CD14-positive monocyte (primary cell): ENCODE measurements around the gene PLCB1. TPM values are rescaled to one million over a fixed set of nuclear protein-coding genes. Genes with fewer than 3 reads are reported as not detected.

Experiments used
- DNase-seq, 3 donors: peaks; one replicate each; pipeline ENCODE4 v3.0.0-alpha.2; 2011 to 2022
- H2AFZ ChIP-seq: 2 replicates; pipeline ENCODE4 v1.6.0; 2012; ENCODE audit warnings: mild to moderate bottlenecking, low read depth, low read length, inconsistent platforms; ENCODE audit not compliant: insufficient read depth, poor library complexity, severe bottlenecking
- H3K27ac ChIP-seq, 2 donors: 1 replicate in 1 of 2; 2 replicates in 1 of 2; pipeline ENCODE4 v1.5.1; 2012 to 2013; ENCODE audit warnings: low read length in 2 of 2, control low read depth in 1 of 2, inconsistent platforms in 1 of 2, low read depth in 1 of 2, mild to moderate bottlenecking in 1 of 2
- H3K27me3 ChIP-seq, 2 donors: one replicate each; pipeline versions ENCODE4 v1.6.0 to v1.6.1; 2011 to 2013; ENCODE audit warnings: low read length in 2 of 2; ENCODE audit not compliant: control insufficient read depth in 2 of 2, insufficient read depth in 2 of 2
- H3K36me3 ChIP-seq, 2 donors: replicated peaks in 1 of 2; 1 replicate in 1 of 2; 2 replicates in 1 of 2; pipeline versions ENCODE4 v1.5.1 to v1.6.1; 2012 to 2013; ENCODE audit warnings: low read length in 2 of 2, control low read depth in 1 of 2, inconsistent platforms in 1 of 2, mild to moderate bottlenecking in 1 of 2; ENCODE audit not compliant: insufficient read depth in 2 of 2, control insufficient read depth in 1 of 2
- H3K4me1 ChIP-seq, 2 donors: 1 replicate in 1 of 2; 2 replicates in 1 of 2; pipeline versions ENCODE4 v1.5.1 to v1.6.1; 2012 to 2013; ENCODE audit warnings: low read length in 2 of 2, control low read depth in 1 of 2, inconsistent platforms in 1 of 2, mild to moderate bottlenecking in 1 of 2, moderate library complexity in 1 of 2; ENCODE audit not compliant: insufficient read depth in 2 of 2, control insufficient read depth in 1 of 2
- H3K4me2 ChIP-seq: replicated peaks from 2 replicates; pipeline ENCODE3; 2012; ENCODE audit warnings: low read length, moderate library complexity, mild to moderate bottlenecking; ENCODE audit not compliant: poor library complexity, severe bottlenecking; ENCODE audit errors: extremely low read depth
- H3K4me3 ChIP-seq, 3 experiments: fragments of 200-600 bp in 1 of 3; sonication (generic) in 1 of 3; replicated peaks in 1 of 3; 1 replicate in 2 of 3; 2 replicates in 1 of 3; pipeline ENCODE4 v1.5.1; 2011 to 2013; ENCODE audit warnings: low read length in 3 of 3, mild to moderate bottlenecking in 3 of 3, control low read depth in 2 of 3, low read depth in 2 of 3, inconsistent platforms in 1 of 3, moderate library complexity in 1 of 3
- H3K79me2 ChIP-seq: 2 replicates; pipeline ENCODE4 v1.6.0; 2012; ENCODE audit warnings: mild to moderate bottlenecking, control low read depth, inconsistent platforms, low read length, moderate library complexity; ENCODE audit not compliant: insufficient read depth
- H3K9ac ChIP-seq: 2 replicates; pipeline ENCODE4 v1.6.0; 2017; ENCODE audit warnings: low read length, mild to moderate bottlenecking; ENCODE audit not compliant: insufficient read depth, poor library complexity, severe bottlenecking
- H3K9me3 ChIP-seq, 2 donors: replicated peaks in 1 of 2; 1 replicate in 1 of 2; 2 replicates in 1 of 2; pipeline versions ENCODE4 v1.5.1 to v1.6.1; 2012 to 2013; ENCODE audit warnings: low read length in 2 of 2, control low read depth in 1 of 2; ENCODE audit not compliant: control insufficient read depth in 1 of 2, insufficient read depth in 1 of 2
- H4K20me1 ChIP-seq: 2 replicates; pipeline ENCODE4 v1.6.0; 2012; ENCODE audit warnings: mild to moderate bottlenecking, low read length, control low read depth, moderate library complexity; ENCODE audit not compliant: insufficient read depth
- H3K27ac Mint-ChIP-seq, 7 donors: one replicate each; pipeline ENCODE4 v1.8.0; 2020; ENCODE audit warnings: mild to moderate bottlenecking in 7 of 7, mixed read lengths in 7 of 7, moderate library complexity in 6 of 7, inconsistent platforms in 2 of 7
- H3K27me3 Mint-ChIP-seq, 3 donors: one replicate each; pipeline ENCODE4 v1.8.0; 2021 to 2022; ENCODE audit warnings: low read depth in 3 of 3, mild to moderate bottlenecking in 3 of 3, mixed read lengths in 3 of 3, moderate library complexity in 3 of 3, inconsistent platforms in 1 of 3
- H3K36me3 Mint-ChIP-seq, 2 donors: one replicate each; pipeline ENCODE4 v1.8.0; 2020; ENCODE audit warnings: mixed read lengths in 2 of 2, inconsistent platforms in 1 of 2, mild to moderate bottlenecking in 1 of 2
- H3K4me1 Mint-ChIP-seq: one replicate; pipeline ENCODE4 v1.8.0; 2020; ENCODE audit warnings: mild to moderate bottlenecking, mixed read lengths
- H3K4me3 Mint-ChIP-seq, 2 donors: one replicate each; pipeline ENCODE4 v1.8.0; 2020; ENCODE audit warnings: mild to moderate bottlenecking in 2 of 2, mixed read lengths in 2 of 2, moderate library complexity in 1 of 2
- H3K9me3 Mint-ChIP-seq, 7 donors: one replicate each; pipeline ENCODE4 v1.8.0; 2020 to 2022; ENCODE audit warnings: mixed read lengths in 7 of 7, mild to moderate bottlenecking in 6 of 7, moderate library complexity in 6 of 7, inconsistent platforms in 2 of 7
- WGBS: methylation state at CpG from one replicate; pipeline ENCODE4 v1.1.5; 2013; ENCODE audit warnings: missing lambda C conversion rate; ENCODE audit not compliant: insufficient coverage; 5-methylcytosine and 5-hydroxymethylcytosine counted together
- intact Hi-C, 2 donors: fragments of 100-400 bp; cut with micrococcal nuclease; formaldehyde crosslinking; loops; one replicate each; pipeline versions ENCODE4 v1.15.0 to v1.15.1; 2023
- polyA plus RNA-seq, 3 donors: library from polyadenylated mRNA; depleted of rRNA in 1 of 3; unstranded in 2 of 3; stranded (reverse) in 1 of 3; fragments of 300-500 nt in 2 of 3; fragments of >200 nt in 1 of 3; fragmentation: Illumina TruSeq in 2 of 3; gene quantifications; 1 replicate in 2 of 3; 2 replicates in 1 of 3; pipeline ENCODE4 v1.2.3, GENCODE V29; 2012 to 2021
- TF ChIP-seq, protein P1 (sequence below): fragments of 200-600 bp; IDR thresholded peaks from one replicate; pipeline ENCODE4 v1.8.0; 2022; ENCODE audit warnings: antibody characterized with exemption, mild to moderate bottlenecking

The PLCB1 gene
- polyA plus RNA-seq, 3 donors: 8.6 to 16.4 (median 13.2) TPM

- H3K4me3 ChIP-seq: no peak overlapping the region
- no peak overlapping the region for H3K27ac ChIP-seq
- no peak overlapping the region for H2AFZ ChIP-seq
- no peak for DNase-seq
- H3K4me2 ChIP-seq: no peak overlapping the region
- H3K4me1 Mint-ChIP-seq: no peaks in the 10 kb centered on the region
- H3K27me3 ChIP-seq: no peaks in the 10 kb centered on the region
- H3K27me3 Mint-ChIP-seq: peaks cover 0 to 4% (median 0%) of the 10 kb centered on the region in 3 donors
- TF ChIP-seq, protein P1, sequence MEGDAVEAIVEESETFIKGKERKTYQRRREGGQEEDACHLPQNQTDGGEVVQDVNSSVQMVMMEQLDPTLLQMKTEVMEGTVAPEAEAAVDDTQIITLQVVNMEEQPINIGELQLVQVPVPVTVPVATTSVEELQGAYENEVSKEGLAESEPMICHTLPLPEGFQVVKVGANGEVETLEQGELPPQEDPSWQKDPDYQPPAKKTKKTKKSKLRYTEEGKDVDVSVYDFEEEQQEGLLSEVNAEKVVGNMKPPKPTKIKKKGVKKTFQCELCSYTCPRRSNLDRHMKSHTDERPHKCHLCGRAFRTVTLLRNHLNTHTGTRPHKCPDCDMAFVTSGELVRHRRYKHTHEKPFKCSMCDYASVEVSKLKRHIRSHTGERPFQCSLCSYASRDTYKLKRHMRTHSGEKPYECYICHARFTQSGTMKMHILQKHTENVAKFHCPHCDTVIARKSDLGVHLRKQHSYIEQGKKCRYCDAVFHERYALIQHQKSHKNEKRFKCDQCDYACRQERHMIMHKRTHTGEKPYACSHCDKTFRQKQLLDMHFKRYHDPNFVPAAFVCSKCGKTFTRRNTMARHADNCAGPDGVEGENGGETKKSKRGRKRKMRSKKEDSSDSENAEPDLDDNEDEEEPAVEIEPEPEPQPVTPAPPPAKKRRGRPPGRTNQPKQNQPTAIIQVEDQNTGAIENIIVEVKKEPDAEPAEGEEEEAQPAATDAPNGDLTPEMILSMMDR: no peak
- no peak overlapping the region for H3K4me3 Mint-ChIP-seq
- H4K20me1 ChIP-seq: peaks cover 9% of the 10 kb centered on the region
- H3K9ac ChIP-seq: no peak overlapping the region
- H3K9me3 Mint-ChIP-seq: no peaks in the 10 kb centered on the region
- no peaks in the 10 kb centered on the region for H3K4me1 ChIP-seq
- H3K36me3 Mint-ChIP-seq: no peaks in the 10 kb centered on the region
- H3K36me3 ChIP-seq: no peaks in the 10 kb centered on the region
- H3K79me2 ChIP-seq: peaks cover 4% of the 10 kb centered on the region
- intact Hi-C loops: no loop called here
- peak overlapping the region in 1 of 7 donors; percentile 8 for H3K27ac Mint-ChIP-seq
- H3K9me3 ChIP-seq: no peaks in the 10 kb centered on the region
- no CpG with 5 or more reads among the region's 1 CpG for WGBS
Observed at GRCh38 chr20:8291200-8291599, 159.1 kb downstream of the PLCB1 start.

DNA sequence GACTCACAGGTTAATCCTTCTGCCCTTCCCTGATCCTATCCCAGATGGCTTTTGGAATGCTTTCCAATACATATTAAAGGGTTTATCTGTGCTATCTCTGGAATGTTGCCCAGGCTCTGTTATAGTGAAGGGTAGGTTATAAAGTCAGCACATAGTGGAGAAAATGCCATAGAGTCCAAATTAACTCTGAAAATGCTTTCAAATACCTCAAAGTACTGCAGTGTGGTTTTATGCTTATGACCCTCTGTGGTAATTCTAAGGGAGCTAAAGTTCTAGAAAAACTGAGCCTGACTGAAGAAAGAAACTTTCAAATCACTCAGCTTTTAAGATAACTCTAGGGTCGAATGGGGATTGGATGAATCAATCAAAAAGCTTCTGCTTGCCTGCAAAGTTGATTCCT lies 159.8 kb downstream of the PLCB1 start:
- H3K9me3 Mint-ChIP-seq: no peaks in the 10 kb centered on the region
- Histone ChIP-seq H4K20me1 (peaks cover 15% of the 10 kb centered on the region), H3K27me3 (no peaks in the 10 kb centered on the region), H3K79me2 (peaks cover 4% of the 10 kb centered on the region), H3K9ac (no peak overlapping the region), H2AFZ (no peak overlapping the region), H3K4me3 (no peak overlapping the region), H3K4me2 (no peak overlapping the region), H3K36me3 (no peaks in the 10 kb centered on the region), H3K9me3 (no peaks in the 10 kb centered on the region), H3K4me1 (no peaks in the 10 kb centered on the region), H3K27ac (no peak overlapping the region)
- intact Hi-C loops: no loop called here
- no CpG with 5 or more reads among the region's 1 CpG for WGBS
- no peak for DNase-seq
- no peaks in the 10 kb centered on the region for H3K36me3 Mint-ChIP-seq
- TF ChIP-seq, protein P1: no peak
- H3K4me1 Mint-ChIP-seq: no peaks in the 10 kb centered on the region
- no peak overlapping the region for H3K4me3 Mint-ChIP-seq
- peaks cover 0 to 4% (median 0%) of the 10 kb centered on the region in 3 donors for H3K27me3 Mint-ChIP-seq
- H3K27ac Mint-ChIP-seq: no peak overlapping the region
